ENCODE results near the gene SMPD3.

- no peak for TF ChIP-seq POLR2AphosphoS5 (IDR thresholded peaks at IDR 0.05; ENCODE audit: low read depth, low read length)
- TF ChIP-seq SIN3A (IDR thresholded peaks at IDR 0.05; ENCODE audit: borderline replicate concordance, insufficient read depth, low read length), result no peak
- TF ChIP-seq TAF1 (IDR thresholded peaks at IDR 0.05; ENCODE audit: borderline replicate concordance, insufficient read depth, low read length), result no peak
- no peak for TF ChIP-seq REST (IDR thresholded peaks at IDR 0.05; ENCODE audit: insufficient read depth in 1 of 2, low read depth in 2 of 2, low read length in 2 of 2)
- TF ChIP-seq FOXP2 (optimal IDR thresholded peaks at IDR 0.05; ENCODE audit: borderline replicate concordance, extremely low read depth, extremely low read length, insufficient read depth), result no peak
Measured at GRCh38 chr16:68426347-68426652, 22.0 kb downstream of the SMPD3 start.
